Left ventricle myocardium superior (tissue), 1 donor: ENCODE results near the gene FBXO3. TPM values are rescaled to one million over a fixed set of nuclear protein-coding genes. Genes with fewer than 3 reads are reported as not detected.

Experiments
- ATAC-seq: fragments of 200-7000 bp; cut with Tn5 transposase; one replicate; pipeline ENCODE4 v1.9.1; 2020; ENCODE audit warnings: mild to moderate bottlenecking, moderate library complexity
- DNase-seq: peaks from one replicate; pipeline ENCODE4 v3.0.0-alpha.2; 2020
- intact Hi-C: fragments of 100-400 bp; cut with micrococcal nuclease; formaldehyde crosslinking; loops from one replicate; pipeline ENCODE4 v1.11.0; 2022
- total RNA-seq: library from RNA; stranded (reverse); fragmentation: NEBNext Ultra II Directional; extraction: Animal tissue kit (Norgen Biotek cat#: 25700); gene quantifications from one replicate; pipeline ENCODE4 v1.2.1, GENCODE V29; 2021
- donor health status: DM: no; HTN: yes; CAD: no; lungs with severe emphysema.

FBXO3 gene
- total RNA-seq, 1 donor from 2014 or later: 53.3 TPM

DNA sequence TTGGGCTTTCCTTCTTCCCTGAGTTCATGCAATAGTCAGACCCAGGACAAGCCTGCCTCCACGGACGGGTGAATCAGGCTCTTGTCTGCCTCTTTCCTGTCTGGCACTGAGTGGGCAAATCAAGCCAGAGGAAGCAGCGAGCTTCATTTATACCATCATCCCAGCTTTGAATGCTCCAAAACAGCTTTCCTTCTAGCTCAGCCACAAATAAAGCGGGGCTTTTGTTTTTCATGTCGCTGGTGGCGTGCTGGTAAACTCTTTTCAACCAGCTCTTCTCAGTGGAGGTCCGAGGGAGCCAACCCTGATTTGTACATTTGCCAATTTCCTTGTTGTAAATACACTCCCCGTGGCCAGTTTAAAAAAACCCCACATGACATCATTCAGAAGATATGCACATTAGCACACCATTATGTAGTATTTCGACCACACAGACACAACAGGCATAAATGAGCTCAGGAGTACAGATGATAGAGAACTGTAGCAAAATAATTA lies 82.3 kb downstream of the FBXO3 start:
- peak; percentile 66 for ATAC-seq
- intact Hi-C loops: no loop called here
- peak; percentile 64 for DNase-seq

DNA sequence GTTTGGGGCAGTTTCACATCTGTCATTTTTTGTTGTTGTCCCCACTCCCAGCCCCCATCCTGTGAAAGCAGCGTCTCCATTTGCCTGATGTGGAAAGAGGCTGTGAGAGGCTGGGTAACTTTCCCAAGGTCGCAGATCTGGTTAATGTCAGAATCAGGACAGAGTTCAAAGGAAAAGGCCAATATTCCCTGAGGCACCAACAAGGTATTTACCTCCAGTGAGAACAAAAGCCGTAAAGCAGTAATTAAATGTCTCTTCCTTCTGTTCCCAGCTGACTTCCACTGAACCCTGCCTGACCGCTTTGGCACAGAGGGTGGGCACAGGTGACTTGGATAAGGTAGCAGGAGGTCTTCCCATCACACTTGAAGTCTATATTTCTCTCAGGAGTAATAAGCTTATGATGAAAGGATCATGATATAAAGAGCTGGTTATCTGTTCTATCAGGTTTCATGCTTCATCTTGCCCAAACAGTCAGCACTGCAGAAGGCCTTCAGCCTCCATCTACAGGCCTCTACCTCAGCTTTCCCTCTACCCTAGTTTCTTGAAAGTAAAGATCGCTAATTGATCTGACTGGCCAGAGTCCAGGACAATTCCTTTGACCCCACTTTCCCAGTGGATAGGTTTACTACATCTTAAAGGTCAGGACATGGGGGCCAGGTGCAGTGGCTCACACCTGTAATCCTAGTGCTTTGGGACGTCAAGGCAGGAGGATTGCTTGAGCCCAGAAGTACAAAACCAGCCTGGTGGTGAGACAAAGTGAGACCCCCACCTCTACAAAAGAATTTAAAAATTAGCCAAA lies 83.1 kb downstream of the FBXO3 start:
- DNase-seq (no peak), ATAC-seq (no peak)
- intact Hi-C loops: loop anchor here (2.0 kb wide), 1 partner anchor 46 kb away; the partner anchor contains the start of gene CD59

Other genes starting within 250 kb of the FBXO3 start
- gene C11orf91, start 73.7 kb downstream of the FBXO3 start, total RNA-seq: not detected
- gene CD59, start 38.1 kb downstream of the FBXO3 start, total RNA-seq: 814 TPM
- gene LMO2, start 117.6 kb upstream of the FBXO3 start, total RNA-seq: 10.9 TPM